HepG2 (cell line): ENCODE data around the gene CSNK2A1. TPM values are rescaled to one million over a fixed set of nuclear protein-coding genes. Genes with fewer than 3 reads are reported as not detected.
A peak's percentile ranks its signal among the peaks of the same experiment; 100 is the strongest.

Source experiments
- ATAC-seq: fragments of 200-7000 bp; cut with Tn5 transposase; 3 replicates; pipeline ENCODE4 v1.9.1; 2020; ENCODE audit warnings: mild to moderate bottlenecking, moderate library complexity
- BruUV-seq: library from RNA; stranded (reverse); fragments of 400-500 nt; replicated peaks from 2 replicates; lab custom pipeline; 2021; lab: Mats Ljungman, UMichigan
- CTCF ChIA-PET: fragments of 300-600 bp; formaldehyde crosslinking; extraction: SDS; loops from one replicate; lab custom pipeline; 2021; ENCODE audit warnings: low total read pairs, inconsistent platforms, low intra/inter-chr PET ratio; lab: Yijun Ruan, JAX
- POLR2A ChIA-PET: fragments of 350-600 bp; sonication (Branson Sonifier 250); formaldehyde crosslinking; loops from one replicate; lab custom pipeline; 2020; ENCODE audit warnings: antibody characterized with exemption, inconsistent platforms; lab: Yijun Ruan, JAX
- DNase-seq: peaks from one replicate; pipeline ENCODE4 v3.0.0-alpha.2; 2015; ENCODE audit warnings: low spot score
- FAIRE-seq: peaks from 3 replicates; lab custom pipeline; 2011; peaks lifted over from hg19 to GRCh38; lab: Jason Lieb, UNC
- H2AFZ ChIP-seq: one replicate; pipeline ENCODE4 v1.6.1; 2011; ENCODE audit warnings: low read length, inconsistent platforms
- H3K27ac ChIP-seq: fragments of 300-600 bp; 3 replicates; pipeline ENCODE4 v1.8.0; 2011; ENCODE audit warnings: mixed run types, mild to moderate bottlenecking, mixed read lengths, low read length, inconsistent platforms; ENCODE audit not compliant: insufficient read depth; ENCODE audit errors: extremely low read length
- H3K27me3 ChIP-seq, 2 experiments: fragments of 200-600 bp in 1 of 2; 2 replicates in 1 of 2; 3 replicates in 1 of 2; pipeline versions ENCODE4 v1.6.0 to v1.8.0; 2011; ENCODE audit warnings: low read length in 2 of 2, mild to moderate bottlenecking in 2 of 2, moderate library complexity in 2 of 2, inconsistent platforms in 1 of 2; ENCODE audit not compliant: insufficient read depth in 2 of 2, control insufficient read depth in 1 of 2
- H3K36me3 ChIP-seq, 2 experiments: fragments of 200-600 bp in 1 of 2; replicated peaks in 1 of 2; 2 replicates in 1 of 2; 3 replicates in 1 of 2; pipeline versions ENCODE4 v1.5.1 to v1.8.0; 2011; ENCODE audit warnings: low read length in 2 of 2, inconsistent platforms in 1 of 2; ENCODE audit not compliant: insufficient read depth in 2 of 2, control insufficient read depth in 1 of 2
- H3K4me1 ChIP-seq: 2 replicates; pipeline ENCODE4 v1.5.1; 2012; ENCODE audit warnings: low read length, inconsistent platforms; ENCODE audit not compliant: insufficient read depth
- H3K4me2 ChIP-seq: 2 replicates; pipeline ENCODE4 v1.6.0; 2011; ENCODE audit warnings: low read depth, low read length, inconsistent platforms
- H3K4me3 ChIP-seq, 3 experiments: fragments of 200-600 bp in 1 of 3; sonication (generic), shearing (Covaris generic) in 1 of 3; replicated peaks in 1 of 3; 2 replicates each; pipeline ENCODE4 v1.5.1; 2011 to 2016; ENCODE audit warnings: low read length in 3 of 3, inconsistent platforms in 2 of 3, low read depth in 2 of 3, mild to moderate bottlenecking in 2 of 3, control low read depth in 1 of 3, mixed read lengths in 1 of 3; ENCODE audit not compliant: insufficient read depth in 1 of 3
- H3K79me2 ChIP-seq: one replicate; pipeline ENCODE4 v1.6.1; 2011; ENCODE audit warnings: low read length, inconsistent platforms; ENCODE audit not compliant: insufficient read depth
- H3K9ac ChIP-seq: 2 replicates; pipeline ENCODE4 v1.6.0; 2011; ENCODE audit warnings: mild to moderate bottlenecking, low read depth, low read length, inconsistent platforms; ENCODE audit not compliant: insufficient read depth
- H3K9me3 ChIP-seq: 2 replicates; pipeline ENCODE4 v1.5.1; 2012; ENCODE audit warnings: mild to moderate bottlenecking, low read length
- H4K20me1 ChIP-seq: 2 replicates; pipeline ENCODE4 v1.6.0; 2011; ENCODE audit warnings: inconsistent platforms, mild to moderate bottlenecking, low read length, moderate library complexity; ENCODE audit not compliant: insufficient read depth
- CSRNP1 ChIP-seq: sonication (generic); formaldehyde crosslinking; IDR thresholded peaks from 2 replicates; pipeline ENCODE4 v1.8.1; 2023; ENCODE audit warnings: mild to moderate bottlenecking, missing genetic modification reagents
- FOXA1 ChIP-seq, 2 experiments: fragments of 450-650 bp in 1 of 2; sonication (generic) in 1 of 2; formaldehyde crosslinking in 1 of 2; IDR thresholded peaks; 2 replicates each; pipeline versions ENCODE4 v1.4.0 to v1.6.1; 2016 to 2020; ENCODE audit warnings: missing genetic modification reagents in 1 of 2
- GATAD1 ChIP-seq: IDR thresholded peaks from 2 replicates; pipeline ENCODE4 v1.6.1; 2016; ENCODE audit warnings: missing genetic modification reagents, missing compliant biosample characterization
- HMG20B ChIP-seq: conservative IDR thresholded peaks from 2 replicates; pipeline ENCODE4 v1.6.1; 2016; ENCODE audit warnings: missing genetic modification reagents, missing compliant biosample characterization
- NR0B2 ChIP-seq: sonication (generic); formaldehyde crosslinking; IDR thresholded peaks from 2 replicates; pipeline ENCODE4 v1.4.0; 2020; ENCODE audit warnings: mild to moderate bottlenecking, missing genetic modification reagents
- NR2F1 ChIP-seq, 2 experiments: fragments of 450-650 bp in 1 of 2; formaldehyde crosslinking in 1 of 2; IDR thresholded peaks; 2 replicates each; pipeline versions ENCODE4 v1.5.0 to v1.6.1; 2016 to 2020; ENCODE audit warnings: mild to moderate bottlenecking in 1 of 2, missing compliant biosample characterization in 1 of 2, missing genetic modification reagents in 1 of 2, moderate library complexity in 1 of 2
- RAD21 ChIP-seq: fragments of 450-650 bp; formaldehyde crosslinking; IDR thresholded peaks from 2 replicates; pipeline ENCODE4 v1.5.0; 2020; ENCODE audit warnings: mild to moderate bottlenecking
- REPIN1 ChIP-seq: sonication (generic); formaldehyde crosslinking; IDR thresholded peaks from 2 replicates; pipeline ENCODE4 v1.8.0; 2022; ENCODE audit warnings: missing genetic modification reagents, low read depth, mild to moderate bottlenecking, borderline replicate concordance
- SUZ12 ChIP-seq: fragments of 150-350 bp; IDR thresholded peaks from 2 replicates; pipeline ENCODE4 v1.6.1; 2014; ENCODE audit warnings: low read depth, low read length
- TP53 ChIP-seq: sonication (generic); formaldehyde crosslinking; conservative IDR thresholded peaks from 2 replicates; pipeline ENCODE4 v1.4.0; 2020; ENCODE audit warnings: missing genetic modification reagents
- UBTF ChIP-seq: sonication (generic); formaldehyde crosslinking; IDR thresholded peaks from 2 replicates; pipeline ENCODE4 v1.4.0; 2020; ENCODE audit warnings: mild to moderate bottlenecking, missing genetic modification reagents
- WIZ ChIP-seq: sonication (generic); formaldehyde crosslinking; IDR thresholded peaks from 2 replicates; pipeline ENCODE4 v1.5.1; 2020; ENCODE audit warnings: mild to moderate bottlenecking, missing genetic modification reagents
- ZC3H4 ChIP-seq: sonication (generic); formaldehyde crosslinking; IDR thresholded peaks from 2 replicates; pipeline ENCODE4 v1.4.0; 2020; ENCODE audit warnings: missing genetic modification reagents, borderline replicate concordance
- ZNF230 ChIP-seq: sonication (generic); formaldehyde crosslinking; IDR thresholded peaks from 2 replicates; pipeline ENCODE4 v1.4.0; 2020; ENCODE audit warnings: mild to moderate bottlenecking, missing genetic modification reagents
- ZNF335 ChIP-seq: sonication (generic); formaldehyde crosslinking; IDR thresholded peaks from 2 replicates; pipeline ENCODE4 v1.4.0; 2020; ENCODE audit warnings: missing genetic modification reagents
- ZNF343 ChIP-seq: sonication (generic); formaldehyde crosslinking; IDR thresholded peaks from 2 replicates; pipeline ENCODE4 v1.4.0; 2020; ENCODE audit warnings: mild to moderate bottlenecking, missing genetic modification reagents
- ZNF354B ChIP-seq: sonication (generic); formaldehyde crosslinking; IDR thresholded peaks from 2 replicates; pipeline ENCODE4 v1.8.0; 2022; ENCODE audit warnings: mild to moderate bottlenecking, missing genetic modification reagents
- ZNF660 ChIP-seq: sonication (generic); formaldehyde crosslinking; IDR thresholded peaks from 2 replicates; pipeline ENCODE4 v1.5.1; 2020; ENCODE audit warnings: mild to moderate bottlenecking, low read depth, missing genetic modification reagents, borderline replicate concordance
- ZNF782 ChIP-seq: sonication (generic); formaldehyde crosslinking; IDR thresholded peaks from 2 replicates; pipeline ENCODE4 v1.4.0; 2020; ENCODE audit warnings: missing genetic modification reagents, mild to moderate bottlenecking, borderline replicate concordance
- WGBS: methylation state at CpG from one replicate; pipeline ENCODE4 v1.1.6; 2017; ENCODE audit warnings: low lambda C conversion rate; 5-methylcytosine and 5-hydroxymethylcytosine counted together
- in situ Hi-C: cut with HindIII; loops from 2 replicates; pipeline ENCODE4 v1.10.0; 2017; ENCODE audit warnings: low pct_unique_long_range_greater_than_20kb; ENCODE audit not compliant: extremely low pct_ligation_motif_present
- intact Hi-C: fragments of 100-400 bp; cut with micrococcal nuclease; formaldehyde crosslinking; loops from one replicate; pipeline ENCODE4 v1.10.0; 2022; ENCODE audit not compliant: unreplicated experiment
- polyA plus RNA-seq, 8 experiments: library from polyadenylated mRNA; depleted of rRNA in 3 of 8; stranded (reverse) in 7 of 8; unstranded in 1 of 8; fragments of >200 nt; fragmentation: Illumina TruSeq in 4 of 8; extraction: Trizol in 4 of 8; gene quantifications; 2 replicates each; pipeline versions ENCODE4 v1.2.1 to v1.2.3, GENCODE V29; 2011 to 2016; ENCODE audit warnings: low read depth in 4 of 8, missing spikeins in 1 of 8, mixed read lengths in 1 of 8; ENCODE audit not compliant: insufficient read depth in 1 of 8
- total RNA-seq, 5 experiments: library from RNA; depleted of rRNA; stranded (reverse); fragments of >200 nt; fragmentation: Illumina TruSeq; extraction: Trizol; gene quantifications; 2 replicates each; pipeline ENCODE4 v1.2.3, GENCODE V29; 2016; ENCODE audit warnings: low read depth in 1 of 5

Gene CSNK2A1
- total and polyA plus RNA-seq, 2 of the 13 experiments (the other 11 are each of a cell fraction or from before 2014, with no cell fraction given), result 153 to 231 TPM

GRCh38 chr20:562232-562897 is 18.8 kb upstream of the CSNK2A1 start:
- Histone ChIP-seq H2AFZ (no peak overlapping the region), H3K4me2 (no peak overlapping the region), H3K36me3 (no peaks in the 10 kb centered on the region), H3K79me2 (no peaks in the 10 kb centered on the region), H3K4me1 (no peaks in the 10 kb centered on the region), H3K4me3 (no peak overlapping the region), H3K9ac (no peak overlapping the region), H3K27ac (no peak overlapping the region), H3K9me3 (no peaks in the 10 kb centered on the region), H3K27me3 (peaks cover 5 to 47% of the 10 kb centered on the region in 2 experiments; a peak in 3 of 5 replicates), H4K20me1 (no peaks in the 10 kb centered on the region)
- POLR2A ChIA-PET, result no interaction called here
- no peak for FAIRE-seq
- intact Hi-C loops (no loop called here), in situ Hi-C loops (loop anchor here (5.0 kb wide), 2 partner anchors 85 to 175 kb away; no protein-coding TSS in a partner anchor)
- 27% methylated on average over 5 of the region's 5 CpGs for WGBS
- CTCF ChIA-PET, result interaction anchor here (0.7 to 3.2 kb wide), 8 partner anchors 83 to 207 kb away, joined by 3 to 56 read pairs (median 20); no protein-coding TSS in a partner anchor
- BruUV-seq, result no TSS peak
- ATAC-seq, result no peak; the same call in 1 of the 3 replicates
- DNase-seq, result no peak
- TF ChIP-seq NR2F1 (CRISPR knock-in tag; IDR thresholded peaks at IDR 0.05) (no peak), CSRNP1 (no peak), SUZ12 (no peak), NR0B2 (CRISPR knock-in tag) (no peak), GATAD1 (CRISPR knock-in tag) (no peak), ZNF230 (CRISPR knock-in tag) (no peak), WIZ (CRISPR knock-in tag) (no peak), UBTF (CRISPR knock-in tag) (no peak), ZNF335 (0 out of 2 replicates have a peak, but pooled peaks have one; percentile 1), REPIN1 (CRISPR knock-in tag) (no peak), ZC3H4 (CRISPR knock-in tag) (no peak), ZNF354B (0 out of 2 replicates have a peak, but pooled peaks have one; percentile 10), ZNF660 (CRISPR knock-in tag) (no peak), FOXA1 (IDR thresholded peaks at IDR 0.05) (no peak), FOXA1 (CRISPR knock-in tag; IDR thresholded peaks at IDR 0.05) (no peak), ZNF343 (no peak), TP53 (CRISPR knock-in tag) (0 out of 2 replicates have a peak, but pooled peaks have one; percentile 34), RAD21 (CRISPR knock-in tag) (no peak), ZNF782 (no peak), HMG20B (no peak)
